ENCODE data around the gene VIM.

VIM gene

DNA sequence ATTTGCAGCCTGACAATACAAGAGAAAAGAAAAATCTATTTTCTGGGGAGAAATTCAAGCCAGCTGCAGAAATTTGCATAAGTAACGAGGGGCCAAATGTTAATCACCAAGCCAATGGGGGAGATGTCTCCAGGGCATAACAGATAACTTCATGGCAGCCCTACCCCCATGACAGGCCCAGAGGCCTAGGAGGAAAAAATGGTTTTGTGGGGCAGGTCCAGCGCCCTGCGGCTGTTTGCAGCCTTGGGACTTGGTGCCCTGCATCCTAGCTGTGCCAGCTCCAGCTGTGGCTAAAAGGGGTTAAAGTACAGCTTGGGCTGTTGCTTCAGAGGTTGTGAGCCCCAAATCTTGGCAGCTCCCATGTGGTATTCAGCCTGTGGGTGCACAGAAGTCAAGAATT, 54.3 kb downstream of the VIM start:
- no peak for DNase-seq (ENCODE audit: low read depth in 1 of 2, low spot score in 1 of 2)
- H3K27ac ChIP-seq (replicated peaks) = no peak overlapping the region

GRCh38 chr10:17286562-17287550, 58.8 kb downstream of the VIM start:
- TF ChIP-seq GABPA (IDR thresholded peaks at IDR 0.05; ENCODE audit: low read depth) (no peak), SPI1 (IDR thresholded peaks at IDR 0.05; ENCODE audit: borderline replicate concordance, low read depth) (no peak), CTCF (IDR thresholded peaks at IDR 0.05; ENCODE audit: insufficient read depth, low read length) (no peak), POLR2AphosphoS5 (IDR thresholded peaks at IDR 0.05; ENCODE audit: low read depth) (no peak), REST (IDR thresholded peaks at IDR 0.05; ENCODE audit: insufficient replicate concordance, low read depth) (no peak)
- no peaks in the 10 kb centered on the region for H3K27me3 ChIP-seq (ENCODE audit: insufficient read depth, poor library complexity, severe bottlenecking)
- no peak for DNase-seq (ENCODE audit: low read depth in 1 of 2, low spot score in 1 of 2)
- H3K4me3 ChIP-seq (replicated peaks; ENCODE audit: insufficient read depth, low read length) = no peak overlapping the region
- H3K27ac ChIP-seq (replicated peaks) = no peak overlapping the region

More for the DNA sequence above, 54.3 kb downstream of the VIM start:
- H3K27me3 ChIP-seq (ENCODE audit: insufficient read depth, poor library complexity, severe bottlenecking) = no peaks in the 10 kb centered on the region
- TF ChIP-seq SPI1 (IDR thresholded peaks at IDR 0.05; ENCODE audit: borderline replicate concordance, low read depth) (no peak), CTCF (IDR thresholded peaks at IDR 0.05; ENCODE audit: insufficient read depth, low read length) (no peak), REST (IDR thresholded peaks at IDR 0.05; ENCODE audit: insufficient replicate concordance, low read depth) (no peak)
- H3K4me3 ChIP-seq (replicated peaks; ENCODE audit: insufficient read depth, low read length) = no peak overlapping the region
